ENCODE measurements around the gene ACTR2.
"Not testable (repeated sequence)": the region's sequence is repeated elsewhere in the genome, so short reads cannot be mapped to it uniquely, and the experiment has no call there.

The ACTR2 gene

DNA sequence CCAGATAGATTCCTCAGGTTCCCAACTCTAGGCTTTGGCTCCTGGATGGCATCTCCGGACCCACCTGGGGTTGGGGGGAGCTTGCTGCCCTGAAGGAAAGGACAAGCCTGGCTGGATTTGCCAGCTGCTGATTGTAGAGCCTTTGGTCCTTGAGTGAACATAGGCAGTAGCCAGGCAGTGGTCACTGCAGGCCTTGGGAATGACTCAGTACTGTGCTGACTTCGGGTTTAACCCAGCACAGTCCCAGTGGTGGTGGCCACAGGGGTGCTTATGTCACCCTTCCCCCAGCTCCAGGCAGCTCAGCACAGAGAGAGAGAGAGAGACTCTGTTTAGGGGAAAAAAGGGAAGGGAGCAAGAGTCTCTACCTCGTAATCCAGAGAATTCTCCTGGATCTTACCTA is 27.7 kb upstream of the ACTR2 start:
- H3K36me3 ChIP-seq (ENCODE audit: control insufficient read depth, insufficient read depth, low read length), result no peaks in the 10 kb centered on the region
- WGBS, 2 experiments, result 60 to 77% methylated on average over 3 of the region's 3 CpGs
- no peak overlapping the region for H3K27ac ChIP-seq (ENCODE audit: insufficient read depth, low read depth, low read length, poor library complexity, severe bottlenecking)

DNA sequence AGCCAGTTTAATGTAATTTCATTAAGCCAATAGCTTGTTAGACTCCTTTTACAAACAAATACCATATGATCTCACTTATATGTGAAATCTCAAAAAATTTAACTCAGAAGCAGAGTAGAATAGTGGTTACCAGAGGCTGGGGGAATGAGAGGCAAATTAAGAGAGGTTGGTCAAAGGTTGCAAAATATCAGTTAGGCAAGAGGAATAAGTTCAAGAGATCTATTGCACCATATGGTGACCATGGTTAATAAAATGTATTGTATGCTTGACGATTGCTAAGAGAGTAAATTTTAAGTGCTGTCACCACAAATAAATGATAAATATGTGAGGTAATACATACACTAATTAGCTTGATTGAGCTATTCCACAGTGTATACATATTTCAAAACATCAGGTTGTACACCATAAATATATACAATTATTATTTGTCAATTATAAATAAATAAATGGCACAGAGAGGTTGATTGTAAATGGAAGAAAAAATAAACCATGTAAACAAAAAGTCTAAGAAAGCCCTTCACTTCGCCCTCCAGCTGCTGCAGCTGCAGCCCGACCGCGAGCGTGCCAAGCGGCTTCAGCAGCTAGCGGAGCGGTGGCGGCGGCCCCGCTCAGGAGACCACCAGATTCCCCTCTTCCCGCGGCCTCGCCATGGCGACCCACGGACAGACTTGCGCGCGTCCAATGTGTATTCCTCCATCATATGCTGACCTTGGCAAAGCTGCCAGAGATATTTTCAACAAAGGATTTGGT is 23.0 kb upstream of the ACTR2 start:
- H3K4me3 ChIP-seq (ENCODE audit: insufficient read depth, low read depth, low read length), result peak overlapping the region; percentile 25
- H3K27ac ChIP-seq (ENCODE audit: insufficient read depth, low read depth, low read length, poor library complexity, severe bottlenecking), result no peak overlapping the region
- H3K36me3 ChIP-seq (ENCODE audit: control insufficient read depth, insufficient read depth, low read length), result no peaks in the 10 kb centered on the region
- 95 to 97% methylated on average over 19 to 20 of the region's 20 CpGs for WGBS, 2 experiments
- H3K9me3 ChIP-seq (ENCODE audit: control insufficient read depth, low read length), result no peaks in the 10 kb centered on the region
- no peaks in the 10 kb centered on the region for H3K27me3 ChIP-seq (ENCODE audit: control insufficient read depth, insufficient read depth, low read length, poor library complexity, severe bottlenecking)
- H3K4me1 ChIP-seq (ENCODE audit: control insufficient read depth, insufficient read depth, low read length), result no peaks in the 10 kb centered on the region

More for the DNA sequence above, 27.7 kb upstream of the ACTR2 start:
- H3K9me3 ChIP-seq (ENCODE audit: control insufficient read depth, low read length), result no peaks in the 10 kb centered on the region
- no peak overlapping the region for H3K4me3 ChIP-seq (ENCODE audit: insufficient read depth, low read depth, low read length)
- no peaks in the 10 kb centered on the region for H3K27me3 ChIP-seq (ENCODE audit: control insufficient read depth, insufficient read depth, low read length, poor library complexity, severe bottlenecking)
- H3K4me1 ChIP-seq (ENCODE audit: control insufficient read depth, insufficient read depth, low read length), result peaks cover 8% of the 10 kb centered on the region

DNA sequence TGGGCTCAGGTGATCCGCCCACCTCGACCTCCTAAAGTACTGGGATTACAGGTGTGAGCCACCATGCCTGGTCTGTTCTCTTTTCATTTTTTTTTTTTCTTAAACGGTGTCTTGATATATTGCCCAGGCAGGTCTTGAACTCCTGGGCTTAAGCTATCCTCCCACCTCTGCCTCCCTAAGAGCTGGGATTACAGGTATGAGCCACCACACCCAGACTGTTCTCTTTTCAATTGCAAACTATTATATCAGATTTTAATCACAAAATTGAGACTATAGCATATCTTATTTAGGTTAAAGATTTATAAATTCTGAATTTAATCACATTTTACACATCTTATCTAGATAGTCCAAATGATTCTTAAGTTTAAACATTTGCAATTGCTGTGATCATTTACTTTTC is 15.5 kb upstream of the ACTR2 start:
- no peaks in the 10 kb centered on the region for H3K9me3 ChIP-seq (ENCODE audit: control insufficient read depth, low read length)
- H3K4me1 ChIP-seq (ENCODE audit: control insufficient read depth, insufficient read depth, low read length), result no peaks in the 10 kb centered on the region
- no peak overlapping the region for H3K27ac ChIP-seq (ENCODE audit: insufficient read depth, low read depth, low read length, poor library complexity, severe bottlenecking)
- H3K4me3 ChIP-seq (ENCODE audit: insufficient read depth, low read depth, low read length), result no peak overlapping the region
- no peaks in the 10 kb centered on the region for H3K27me3 ChIP-seq (ENCODE audit: control insufficient read depth, insufficient read depth, low read length, poor library complexity, severe bottlenecking)
- H3K36me3 ChIP-seq (ENCODE audit: control insufficient read depth, insufficient read depth, low read length), result no peaks in the 10 kb centered on the region
- 92 to 94% methylated on average over 3 of the region's 3 CpGs for WGBS, 2 experiments

DNA sequence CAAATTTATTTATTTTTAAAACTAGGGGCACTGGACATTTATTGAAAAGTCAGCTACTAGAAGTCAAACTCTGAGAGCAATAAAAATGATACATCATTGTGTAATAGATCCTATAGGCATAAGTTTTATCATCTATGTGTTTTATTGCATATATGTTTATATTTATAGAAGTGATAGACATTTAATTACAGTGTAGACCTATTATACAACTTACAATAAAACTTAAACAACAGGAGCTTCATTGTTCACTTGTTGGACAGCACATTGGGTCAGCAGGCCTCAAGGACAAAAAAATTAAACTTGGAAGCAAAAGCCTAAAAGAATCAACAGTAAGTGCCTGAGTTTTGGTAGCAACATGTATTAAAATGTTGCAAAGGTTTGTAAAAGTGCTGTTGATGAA is 15.0 kb upstream of the ACTR2 start:
- Histone ChIP-seq H3K4me1 (ENCODE audit: control insufficient read depth, insufficient read depth, low read length) (no peaks in the 10 kb centered on the region), H3K4me3 (ENCODE audit: insufficient read depth, low read depth, low read length) (no peak overlapping the region), H3K27ac (ENCODE audit: insufficient read depth, low read depth, low read length, poor library complexity, severe bottlenecking) (no peak overlapping the region), H3K9me3 (ENCODE audit: control insufficient read depth, low read length) (no peaks in the 10 kb centered on the region), H3K27me3 (ENCODE audit: control insufficient read depth, insufficient read depth, low read length, poor library complexity, severe bottlenecking) (no peaks in the 10 kb centered on the region), H3K36me3 (ENCODE audit: control insufficient read depth, insufficient read depth, low read length) (no peaks in the 10 kb centered on the region)

DNA sequence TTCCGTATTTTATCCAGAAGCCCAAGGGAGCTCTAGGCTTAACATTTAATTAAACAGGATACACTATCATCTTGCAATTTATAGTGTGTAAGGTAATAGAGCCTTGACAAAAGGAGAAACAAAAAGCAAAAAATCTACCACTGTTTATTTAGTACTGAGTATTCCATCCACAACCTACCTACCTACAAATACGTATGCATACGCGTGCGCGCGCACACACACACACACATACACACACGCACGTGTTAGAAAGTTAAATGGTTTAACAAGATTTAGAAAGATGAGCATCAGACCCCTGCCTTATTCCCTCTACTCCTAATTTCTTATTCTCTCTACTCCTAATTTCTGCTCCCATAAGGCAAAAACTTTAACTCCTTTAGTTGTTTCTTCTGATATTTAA is 14.6 kb upstream of the ACTR2 start:
- H3K4me1 ChIP-seq (ENCODE audit: control insufficient read depth, insufficient read depth, low read length), result no peaks in the 10 kb centered on the region
- H3K36me3 ChIP-seq (ENCODE audit: control insufficient read depth, insufficient read depth, low read length), result no peaks in the 10 kb centered on the region
- H3K27ac ChIP-seq (ENCODE audit: insufficient read depth, low read depth, low read length, poor library complexity, severe bottlenecking), result no peak overlapping the region
- WGBS, 2 experiments, result 91 to 93% methylated on average over 8 to 9 of the region's 9 CpGs
- no peaks in the 10 kb centered on the region for H3K27me3 ChIP-seq (ENCODE audit: control insufficient read depth, insufficient read depth, low read length, poor library complexity, severe bottlenecking)
- H3K4me3 ChIP-seq (ENCODE audit: insufficient read depth, low read depth, low read length), result no peak overlapping the region
- no peaks in the 10 kb centered on the region for H3K9me3 ChIP-seq (ENCODE audit: control insufficient read depth, low read length)

DNA sequence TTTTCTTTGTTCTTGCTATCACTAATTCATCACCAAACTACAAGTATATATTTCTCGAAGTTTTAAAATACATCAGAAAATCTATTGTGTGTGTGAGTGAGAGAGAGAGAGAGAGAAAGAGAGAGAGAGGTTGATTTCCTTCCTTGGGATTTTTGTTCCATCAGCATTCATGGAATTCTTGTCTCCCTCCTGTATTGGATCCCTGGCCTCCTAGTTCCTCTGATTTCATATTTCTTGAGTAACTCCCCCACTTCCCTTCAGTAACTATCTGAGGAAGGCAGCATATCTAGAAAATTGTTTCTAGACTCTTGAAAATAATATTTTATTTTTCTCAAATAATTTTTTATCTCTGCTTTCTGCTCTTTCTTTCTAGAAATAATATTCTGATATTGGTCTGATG is 13.3 kb upstream of the ACTR2 start:
- no peak overlapping the region for H3K4me3 ChIP-seq (ENCODE audit: insufficient read depth, low read depth, low read length)
- WGBS, 2 experiments, result 100% methylated on average over 1 of the region's 1 CpG; no CpG with 5 or more reads in 1 of the 2 experiments
- no peaks in the 10 kb centered on the region for H3K9me3 ChIP-seq (ENCODE audit: control insufficient read depth, low read length)
- no peaks in the 10 kb centered on the region for H3K36me3 ChIP-seq (ENCODE audit: control insufficient read depth, insufficient read depth, low read length)
- H3K27me3 ChIP-seq (ENCODE audit: control insufficient read depth, insufficient read depth, low read length, poor library complexity, severe bottlenecking), result no peaks in the 10 kb centered on the region
- H3K27ac ChIP-seq (ENCODE audit: insufficient read depth, low read depth, low read length, poor library complexity, severe bottlenecking), result no peak overlapping the region
- H3K4me1 ChIP-seq (ENCODE audit: control insufficient read depth, insufficient read depth, low read length), result no peaks in the 10 kb centered on the region

DNA sequence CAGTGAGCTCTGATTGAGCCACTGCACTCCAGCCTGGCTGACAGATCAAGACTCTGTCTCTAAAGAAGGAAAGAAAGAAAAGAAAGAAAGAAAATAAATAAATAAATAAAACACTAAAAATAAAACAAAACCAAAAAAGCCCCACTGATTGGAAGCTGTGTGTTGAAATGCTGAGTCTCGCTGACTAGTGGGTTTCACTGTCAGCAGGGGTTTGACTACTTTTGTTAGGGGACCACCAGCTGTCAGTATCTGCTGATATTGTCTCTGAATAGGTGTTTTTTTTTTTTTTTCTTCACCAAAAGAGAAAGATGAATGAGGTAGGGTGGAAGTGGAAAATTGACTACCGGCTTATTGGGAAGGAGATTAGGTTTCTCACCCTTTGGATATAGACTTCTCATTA is 12.8 kb upstream of the ACTR2 start:
- WGBS, 2 experiments, result 29 to 51% methylated on average over 1 to 2 of the region's 2 CpGs
- no peaks in the 10 kb centered on the region for H3K27me3 ChIP-seq (ENCODE audit: control insufficient read depth, insufficient read depth, low read length, poor library complexity, severe bottlenecking)
- H3K9me3 ChIP-seq (ENCODE audit: control insufficient read depth, low read length), result no peaks in the 10 kb centered on the region
- no peaks in the 10 kb centered on the region for H3K36me3 ChIP-seq (ENCODE audit: control insufficient read depth, insufficient read depth, low read length)
- H3K4me3 ChIP-seq (ENCODE audit: insufficient read depth, low read depth, low read length), result no peak overlapping the region
- H3K4me1 ChIP-seq (ENCODE audit: control insufficient read depth, insufficient read depth, low read length), result no peaks in the 10 kb centered on the region
- no peak overlapping the region for H3K27ac ChIP-seq (ENCODE audit: insufficient read depth, low read depth, low read length, poor library complexity, severe bottlenecking)

DNA sequence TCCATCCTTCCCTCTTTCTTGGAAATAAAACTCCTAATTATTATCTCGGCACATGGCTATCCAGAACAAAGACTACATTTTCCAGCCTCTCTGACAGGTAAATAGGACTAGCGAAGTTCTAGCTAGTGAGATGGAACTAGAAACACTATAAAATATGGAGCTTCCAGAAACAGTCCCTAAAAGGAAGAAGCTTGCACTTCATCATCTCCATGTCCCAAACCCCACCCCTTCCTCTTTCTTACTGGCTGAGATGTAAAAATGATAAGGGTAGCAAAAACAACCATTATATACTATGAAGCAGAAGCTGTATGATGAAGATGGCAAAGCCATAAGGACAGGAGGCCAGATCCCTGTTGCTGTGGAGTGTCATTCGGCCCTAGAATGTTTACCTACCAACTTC is 11.7 kb upstream of the ACTR2 start:
- H3K4me3 ChIP-seq (ENCODE audit: insufficient read depth, low read depth, low read length), result no peak overlapping the region
- no peaks in the 10 kb centered on the region for H3K27me3 ChIP-seq (ENCODE audit: control insufficient read depth, insufficient read depth, low read length, poor library complexity, severe bottlenecking)
- no peaks in the 10 kb centered on the region for H3K36me3 ChIP-seq (ENCODE audit: control insufficient read depth, insufficient read depth, low read length)
- no peaks in the 10 kb centered on the region for H3K9me3 ChIP-seq (ENCODE audit: control insufficient read depth, low read length)
- H3K27ac ChIP-seq (ENCODE audit: insufficient read depth, low read depth, low read length, poor library complexity, severe bottlenecking), result no peak overlapping the region
- H3K4me1 ChIP-seq (ENCODE audit: control insufficient read depth, insufficient read depth, low read length), result no peaks in the 10 kb centered on the region
- 95 to 96% methylated on average over 3 of the region's 3 CpGs for WGBS, 2 experiments

DNA sequence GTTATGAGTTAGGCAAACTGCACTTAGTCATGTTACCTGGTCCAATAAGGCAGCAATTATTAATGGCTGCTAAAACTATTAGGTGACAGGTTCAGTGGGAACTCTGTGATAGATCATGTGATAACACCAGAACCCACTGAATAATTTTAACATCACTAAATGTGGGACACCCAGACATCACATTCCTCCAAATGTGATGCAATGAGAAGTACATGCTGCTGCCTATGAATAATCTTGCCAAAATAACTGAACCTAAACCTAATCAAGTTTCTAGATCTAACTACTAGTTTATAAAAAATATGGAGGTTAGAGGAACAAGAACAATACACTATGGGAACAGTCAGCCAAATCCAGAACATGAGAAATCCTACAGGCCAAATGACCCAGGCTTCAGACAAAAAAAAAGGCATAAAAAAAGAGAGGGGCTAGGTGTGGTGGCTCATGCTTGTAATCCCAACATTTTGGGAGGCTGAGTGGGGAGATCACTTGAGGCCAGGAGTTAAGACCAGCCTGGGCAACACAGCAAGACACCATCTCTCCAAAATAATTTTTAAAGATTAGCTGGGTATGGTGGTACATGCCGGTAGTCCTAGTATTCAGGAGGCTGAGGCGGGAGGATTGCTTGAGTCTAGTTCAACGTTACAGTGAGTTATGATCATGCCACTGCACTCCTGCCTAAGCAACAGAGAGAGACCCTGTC is 7.0 kb upstream of the ACTR2 start:
- Histone ChIP-seq H3K9me3 (ENCODE audit: control insufficient read depth, low read length) (no peaks in the 10 kb centered on the region), H3K4me1 (ENCODE audit: control insufficient read depth, insufficient read depth, low read length) (no peaks in the 10 kb centered on the region), H3K27me3 (ENCODE audit: control insufficient read depth, insufficient read depth, low read length, poor library complexity, severe bottlenecking) (no peaks in the 10 kb centered on the region), H3K4me3 (ENCODE audit: insufficient read depth, low read depth, low read length) (no peak overlapping the region), H3K36me3 (ENCODE audit: control insufficient read depth, insufficient read depth, low read length) (no peaks in the 10 kb centered on the region), H3K27ac (ENCODE audit: insufficient read depth, low read depth, low read length, poor library complexity, severe bottlenecking) (no peak overlapping the region)
- WGBS, 2 experiments, result 87 to 91% methylated on average over 3 of the region's 3 CpGs

DNA sequence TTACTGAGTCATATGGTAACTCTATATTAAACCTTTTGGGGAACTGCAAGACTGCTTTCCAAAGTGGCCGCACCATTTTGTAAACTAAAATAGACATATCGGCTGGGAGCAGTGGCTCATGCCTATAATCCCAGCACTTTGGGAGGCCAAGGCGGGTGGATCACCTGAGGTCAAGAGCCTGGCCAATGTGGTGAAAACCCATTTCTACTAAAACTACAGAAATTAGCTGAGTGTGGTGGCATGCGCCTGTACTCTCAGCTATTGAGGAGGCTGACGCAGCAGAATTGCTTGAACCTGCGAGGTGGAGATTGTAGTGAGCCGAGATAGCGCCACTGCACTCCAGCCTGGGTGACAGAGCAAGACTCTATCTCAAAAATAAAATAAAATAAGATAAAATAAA is 6.4 kb upstream of the ACTR2 start:
- H3K4me1 ChIP-seq (ENCODE audit: control insufficient read depth, insufficient read depth, low read length); H3K9me3 ChIP-seq (ENCODE audit: control insufficient read depth, low read length); H3K27me3 ChIP-seq (ENCODE audit: control insufficient read depth, insufficient read depth, low read length, poor library complexity, severe bottlenecking); H3K36me3 ChIP-seq (ENCODE audit: control insufficient read depth, insufficient read depth, low read length); H3K4me3 ChIP-seq (ENCODE audit: insufficient read depth, low read depth, low read length); H3K27ac ChIP-seq (ENCODE audit: insufficient read depth, low read depth, low read length, poor library complexity, severe bottlenecking): not testable (repeated sequence)
- WGBS, 2 experiments, result 93 to 94% methylated on average over 6 to 8 of the region's 8 CpGs
